HEK293 (cell line): Measurements from ENCODE around the gene MED20.
A peak's percentile ranks its signal among the peaks of the same experiment; 100 is the strongest.

ENCODE experiments used
- BCL11B ChIP-seq: fragments of 450-650 bp; formaldehyde crosslinking; IDR thresholded peaks from 2 replicates; pipeline ENCODE4 v1.5.1; 2016; ENCODE audit warnings: low read depth, missing biosample characterization, missing genetic modification characterization
- GFI1B ChIP-seq: fragments of 450-650 bp; formaldehyde crosslinking; IDR thresholded peaks from 2 replicates; pipeline ENCODE4 v1.5.1; 2016; ENCODE audit warnings: missing biosample characterization, missing genetic modification characterization
- GLI4 ChIP-seq: fragments of 450-650 bp; formaldehyde crosslinking; IDR thresholded peaks from 2 replicates; pipeline ENCODE4 v1.5.1; 2016; ENCODE audit warnings: missing biosample characterization, missing genetic modification characterization
- GLIS2 ChIP-seq: fragments of 450-650 bp; formaldehyde crosslinking; IDR thresholded peaks from 2 replicates; pipeline ENCODE4 v1.5.1; 2016; ENCODE audit warnings: missing biosample characterization, missing genetic modification characterization
- KLF17 ChIP-seq: fragments of 450-650 bp; formaldehyde crosslinking; IDR thresholded peaks from 2 replicates; pipeline ENCODE4 v1.5.1; 2016; ENCODE audit warnings: missing biosample characterization, missing genetic modification characterization
- TCF7L2 ChIP-seq: IDR thresholded peaks from 2 replicates; pipeline ENCODE4 v1.6.1; 2011; ENCODE audit warnings: low read depth, mild to moderate bottlenecking, inconsistent platforms, low read length, moderate library complexity, borderline replicate concordance
- WT1 ChIP-seq: fragments of 450-650 bp; formaldehyde crosslinking; IDR thresholded peaks from 2 replicates; pipeline ENCODE4 v1.5.1; 2016; ENCODE audit warnings: missing biosample characterization, missing genetic modification characterization
- ZIC2 ChIP-seq: fragments of 450-650 bp; formaldehyde crosslinking; IDR thresholded peaks from 2 replicates; pipeline ENCODE4 v1.5.1; 2016; ENCODE audit warnings: missing biosample characterization, missing genetic modification characterization
- ZNF114 ChIP-seq: fragments of 450-650 bp; formaldehyde crosslinking; IDR thresholded peaks from 2 replicates; pipeline ENCODE4 v1.5.0; 2017; ENCODE audit warnings: missing biosample characterization, missing genetic modification characterization
- ZNF138 ChIP-seq: fragments of 450-650 bp; formaldehyde crosslinking; IDR thresholded peaks from 2 replicates; pipeline ENCODE4 v1.5.1; 2016; ENCODE audit warnings: missing biosample characterization, missing genetic modification characterization, borderline replicate concordance
- ZNF140 ChIP-seq: fragments of 450-650 bp; formaldehyde crosslinking; IDR thresholded peaks from 2 replicates; pipeline ENCODE4 v1.5.1; 2016; ENCODE audit warnings: missing biosample characterization, missing genetic modification characterization
- ZNF248 ChIP-seq: fragments of 450-650 bp; formaldehyde crosslinking; IDR thresholded peaks from 2 replicates; pipeline ENCODE4 v1.5.1; 2017; ENCODE audit warnings: missing biosample characterization, missing genetic modification characterization
- ZNF266 ChIP-seq: fragments of 450-650 bp; formaldehyde crosslinking; IDR thresholded peaks from 2 replicates; pipeline ENCODE4 v1.5.1; 2016; ENCODE audit warnings: missing biosample characterization, missing genetic modification characterization, low read depth
- ZNF274 ChIP-seq, 2 experiments: fragments of 200-500 bp in 1 of 2; fragments of 450-650 bp in 1 of 2; sonication (Bioruptor generic) in 1 of 2; formaldehyde crosslinking in 1 of 2; IDR thresholded peaks; 2 replicates each; pipeline versions ENCODE4 v1.5.1 to v1.6.1; 2014 to 2016; ENCODE audit warnings: borderline replicate concordance in 1 of 2, inconsistent platforms in 1 of 2, low read length in 1 of 2, missing biosample characterization in 1 of 2, missing genetic modification characterization in 1 of 2
- ZNF292 ChIP-seq: fragments of 450-650 bp; formaldehyde crosslinking; IDR thresholded peaks from 2 replicates; pipeline ENCODE4 v1.5.1; 2016; ENCODE audit warnings: low read depth, missing biosample characterization, missing genetic modification characterization, borderline replicate concordance
- ZNF404 ChIP-seq: fragments of 450-650 bp; formaldehyde crosslinking; IDR thresholded peaks from 2 replicates; pipeline ENCODE4 v1.5.1; 2017; ENCODE audit warnings: missing biosample characterization, missing genetic modification characterization
- ZNF426 ChIP-seq: fragments of 450-650 bp; formaldehyde crosslinking; IDR thresholded peaks from 2 replicates; pipeline ENCODE4 v1.5.1; 2017; ENCODE audit warnings: missing biosample characterization, missing genetic modification characterization, mild to moderate bottlenecking, inconsistent platforms, moderate library complexity
- ZNF501 ChIP-seq: fragments of 450-650 bp; formaldehyde crosslinking; IDR thresholded peaks from 2 replicates; pipeline ENCODE4 v1.5.1; 2016; ENCODE audit warnings: missing biosample characterization, missing genetic modification characterization
- ZNF513 ChIP-seq: fragments of 450-650 bp; IDR thresholded peaks from 2 replicates; pipeline ENCODE4 v1.5.1; 2018; ENCODE audit warnings: missing biosample characterization, missing genetic modification characterization
- ZNF549 ChIP-seq: fragments of 450-650 bp; IDR thresholded peaks from 2 replicates; pipeline ENCODE4 v1.5.1; 2018; ENCODE audit warnings: missing biosample characterization, missing genetic modification characterization, mild to moderate bottlenecking, inconsistent platforms, moderate library complexity
- ZNF645 ChIP-seq: fragments of 450-650 bp; formaldehyde crosslinking; IDR thresholded peaks from 2 replicates; pipeline ENCODE4; 2016; ENCODE audit warnings: missing biosample characterization, missing genetic modification characterization
- ZNF658 ChIP-seq: fragments of 450-650 bp; formaldehyde crosslinking; IDR thresholded peaks from 2 replicates; pipeline ENCODE4; 2016; ENCODE audit warnings: missing biosample characterization, missing genetic modification characterization
- ZNF747 ChIP-seq: fragments of 450-650 bp; formaldehyde crosslinking; IDR thresholded peaks from 2 replicates; pipeline ENCODE4 v1.5.1; 2016; ENCODE audit warnings: missing biosample characterization, missing genetic modification characterization
- ZNF76 ChIP-seq: fragments of 450-650 bp; formaldehyde crosslinking; IDR thresholded peaks from 2 replicates; pipeline ENCODE4; 2016; ENCODE audit warnings: low read depth, missing biosample characterization, missing genetic modification characterization, borderline replicate concordance
- ZNF768 ChIP-seq: fragments of 450-650 bp; formaldehyde crosslinking; IDR thresholded peaks from 2 replicates; pipeline ENCODE4 v1.5.1; 2018; ENCODE audit warnings: missing biosample characterization, mild to moderate bottlenecking, missing genetic modification characterization
- ZXDB ChIP-seq: fragments of 450-650 bp; formaldehyde crosslinking; IDR thresholded peaks from 2 replicates; pipeline ENCODE4 v1.5.1; 2016; ENCODE audit warnings: missing biosample characterization, missing genetic modification characterization
- TF ChIP-seq, protein P1 (sequence below): fragments of 450-650 bp; formaldehyde crosslinking; IDR thresholded peaks from 2 replicates; pipeline ENCODE4 v1.5.1; 2016; ENCODE audit warnings: missing biosample characterization, missing genetic modification characterization, low read depth
- TF ChIP-seq, protein P2 (sequence below): fragments of 450-650 bp; formaldehyde crosslinking; IDR thresholded peaks from 2 replicates; pipeline ENCODE4 v1.5.1; 2016; ENCODE audit warnings: missing biosample characterization, missing genetic modification characterization
- TF ChIP-seq, protein P3 (sequence below): fragments of 450-650 bp; formaldehyde crosslinking; IDR thresholded peaks from 2 replicates; pipeline ENCODE4 v1.5.1; 2016; ENCODE audit warnings: missing biosample characterization, missing genetic modification characterization

The MED20 gene

GRCh38 chr6:41895300-41896233 lies 25.4 kb downstream of the MED20 start, which contains the start of gene USP49 (continued):
- TF ChIP-seq ZXDB (tag by site-specific recombination) (peak; percentile 81), GLI4 (no peak), ZNF747 (no peak), ZNF140 (no peak), GLIS2 (tag by site-specific recombination) (no peak), ZNF248 (tag by site-specific recombination) (no peak), ZIC2 (peak; percentile 27), ZNF138 (tag by site-specific recombination) (no peak), BCL11B (no peak), ZNF645 (tag by site-specific recombination) (no peak), ZNF501 (tag by site-specific recombination) (no peak), ZNF658 (no peak), GFI1B (tag by site-specific recombination) (no peak), ZNF292 (no peak), WT1 (tag by site-specific recombination) (no peak), ZNF404 (tag by site-specific recombination) (no peak), ZNF513 (no peak), KLF17 (tag by site-specific recombination) (no peak), ZNF549 (tag by site-specific recombination) (no peak), ZNF426 (tag by site-specific recombination) (no peak), ZNF768 (tag by site-specific recombination) (no peak), ZNF114 (tag by site-specific recombination) (no peak), ZNF274 (IDR thresholded peaks at IDR 0.05; ENCODE audit: low read length) (no peak), ZNF274 (tag by site-specific recombination; IDR thresholded peaks at IDR 0.05; ENCODE audit: borderline replicate concordance) (no peak), ZNF266 (tag by site-specific recombination) (no peak), TCF7L2 (peak; percentile 31; the same call in 1 of the 2 replicates), ZNF76 (no peak)
- TF ChIP-seq, protein P1, sequence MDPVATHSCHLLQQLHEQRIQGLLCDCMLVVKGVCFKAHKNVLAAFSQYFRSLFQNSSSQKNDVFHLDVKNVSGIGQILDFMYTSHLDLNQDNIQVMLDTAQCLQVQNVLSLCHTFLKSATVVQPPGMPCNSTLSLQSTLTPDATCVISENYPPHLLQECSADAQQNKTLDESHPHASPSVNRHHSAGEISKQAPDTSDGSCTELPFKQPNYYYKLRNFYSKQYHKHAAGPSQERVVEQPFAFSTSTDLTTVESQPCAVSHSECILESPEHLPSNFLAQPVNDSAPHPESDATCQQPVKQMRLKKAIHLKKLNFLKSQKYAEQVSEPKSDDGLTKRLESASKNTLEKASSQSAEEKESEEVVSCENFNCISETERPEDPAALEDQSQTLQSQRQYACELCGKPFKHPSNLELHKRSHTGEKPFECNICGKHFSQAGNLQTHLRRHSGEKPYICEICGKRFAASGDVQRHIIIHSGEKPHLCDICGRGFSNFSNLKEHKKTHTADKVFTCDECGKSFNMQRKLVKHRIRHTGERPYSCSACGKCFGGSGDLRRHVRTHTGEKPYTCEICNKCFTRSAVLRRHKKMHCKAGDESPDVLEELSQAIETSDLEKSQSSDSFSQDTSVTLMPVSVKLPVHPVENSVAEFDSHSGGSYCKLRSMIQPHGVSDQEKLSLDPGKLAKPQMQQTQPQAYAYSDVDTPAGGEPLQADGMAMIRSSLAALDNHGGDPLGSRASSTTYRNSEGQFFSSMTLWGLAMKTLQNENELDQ (tag by site-specific recombination), result no peak
- TF ChIP-seq, protein P2, sequence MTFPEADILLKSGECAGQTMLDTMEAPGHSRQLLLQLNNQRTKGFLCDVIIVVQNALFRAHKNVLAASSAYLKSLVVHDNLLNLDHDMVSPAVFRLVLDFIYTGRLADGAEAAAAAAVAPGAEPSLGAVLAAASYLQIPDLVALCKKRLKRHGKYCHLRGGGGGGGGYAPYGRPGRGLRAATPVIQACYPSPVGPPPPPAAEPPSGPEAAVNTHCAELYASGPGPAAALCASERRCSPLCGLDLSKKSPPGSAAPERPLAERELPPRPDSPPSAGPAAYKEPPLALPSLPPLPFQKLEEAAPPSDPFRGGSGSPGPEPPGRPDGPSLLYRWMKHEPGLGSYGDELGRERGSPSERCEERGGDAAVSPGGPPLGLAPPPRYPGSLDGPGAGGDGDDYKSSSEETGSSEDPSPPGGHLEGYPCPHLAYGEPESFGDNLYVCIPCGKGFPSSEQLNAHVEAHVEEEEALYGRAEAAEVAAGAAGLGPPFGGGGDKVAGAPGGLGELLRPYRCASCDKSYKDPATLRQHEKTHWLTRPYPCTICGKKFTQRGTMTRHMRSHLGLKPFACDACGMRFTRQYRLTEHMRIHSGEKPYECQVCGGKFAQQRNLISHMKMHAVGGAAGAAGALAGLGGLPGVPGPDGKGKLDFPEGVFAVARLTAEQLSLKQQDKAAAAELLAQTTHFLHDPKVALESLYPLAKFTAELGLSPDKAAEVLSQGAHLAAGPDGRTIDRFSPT, result no peak
- TF ChIP-seq, protein P3, sequence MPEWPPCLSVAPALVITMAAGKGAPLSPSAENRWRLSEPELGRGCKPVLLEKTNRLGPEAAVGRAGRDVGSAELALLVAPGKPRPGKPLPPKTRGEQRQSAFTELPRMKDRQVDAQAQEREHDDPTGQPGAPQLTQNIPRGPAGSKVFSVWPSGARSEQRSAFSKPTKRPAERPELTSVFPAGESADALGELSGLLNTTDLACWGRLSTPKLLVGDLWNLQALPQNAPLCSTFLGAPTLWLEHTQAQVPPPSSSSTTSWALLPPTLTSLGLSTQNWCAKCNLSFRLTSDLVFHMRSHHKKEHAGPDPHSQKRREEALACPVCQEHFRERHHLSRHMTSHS (tag by site-specific recombination), result no peak
